Astrocyte of the spinal cord (primary cell): ENCODE data around the gene ALKBH5.

Source experiments
- DNase-seq: peaks from one replicate; pipeline ENCODE4 v3.0.0; 2011; ENCODE audit warnings: low read depth, low spot score
- H3K4me3 ChIP-seq: 2 replicates; pipeline ENCODE4 v1.5.1; 2011; ENCODE audit warnings: low read depth, mild to moderate bottlenecking, low read length, moderate library complexity
- CTCF ChIP-seq: IDR thresholded peaks from 2 replicates; pipeline ENCODE4 v1.5.1; 2012; ENCODE audit warnings: low read depth, mild to moderate bottlenecking, low read length, inconsistent platforms
- in situ Hi-C: cut with HindIII; loops from 2 replicates; pipeline ENCODE4 v1.10.0; 2017; ENCODE audit warnings: low sequenced_read_pairs

Gene ALKBH5

GRCh38 chr17:18245038-18245776, 61.6 kb downstream of the ALKBH5 start:
- no peak for TF ChIP-seq CTCF
- in situ Hi-C loops = no loop called here
- DNase-seq = no peak
- no peak overlapping the region for H3K4me3 ChIP-seq

- no peak for TF ChIP-seq CTCF
- no peak overlapping the region for H3K4me3 ChIP-seq
- DNase-seq = no peak
- in situ Hi-C loops = no loop called here
Measured at GRCh38 chr17:18246109-18246725, 62.6 kb downstream of the ALKBH5 start.

GRCh38 chr17:18246880-18247612, 63.4 kb downstream of the ALKBH5 start:
- no peak for TF ChIP-seq CTCF
- in situ Hi-C loops = no loop called here
- H3K4me3 ChIP-seq = no peak overlapping the region
- no peak for DNase-seq

GRCh38 chr17:18247613-18248001, 64.0 kb downstream of the ALKBH5 start:
- no peak for TF ChIP-seq CTCF
- in situ Hi-C loops = no loop called here
- DNase-seq = no peak
- no peak overlapping the region for H3K4me3 ChIP-seq

GRCh38 chr17:18248300-18248731, 64.7 kb downstream of the ALKBH5 start:
- peak; percentile 66 for DNase-seq
- in situ Hi-C loops = no loop called here
- peak; percentile 75 for TF ChIP-seq CTCF
- no peak overlapping the region for H3K4me3 ChIP-seq

- H3K4me3 ChIP-seq = no peak overlapping the region
- no peak for DNase-seq
- in situ Hi-C loops = no loop called here
- TF ChIP-seq CTCF = no peak
Measured at GRCh38 chr17:18248811-18249210, 65.2 kb downstream of the ALKBH5 start.
